Panc1 (cell line): ENCODE data around the gene EBF4.

Experiments used
- SIN3A ChIP-seq: IDR thresholded peaks from 2 replicates; pipeline ENCODE4 v1.6.1; 2012; ENCODE audit warnings: low read depth, mild to moderate bottlenecking, low read length, moderate library complexity, borderline replicate concordance; ENCODE audit not compliant: insufficient read depth
- TF ChIP-seq, protein P1 (sequence below): fragments of 450-650 bp; IDR thresholded peaks from 2 replicates; pipeline ENCODE4 v1.5.1; 2017; ENCODE audit warnings: mild to moderate bottlenecking

DNA sequence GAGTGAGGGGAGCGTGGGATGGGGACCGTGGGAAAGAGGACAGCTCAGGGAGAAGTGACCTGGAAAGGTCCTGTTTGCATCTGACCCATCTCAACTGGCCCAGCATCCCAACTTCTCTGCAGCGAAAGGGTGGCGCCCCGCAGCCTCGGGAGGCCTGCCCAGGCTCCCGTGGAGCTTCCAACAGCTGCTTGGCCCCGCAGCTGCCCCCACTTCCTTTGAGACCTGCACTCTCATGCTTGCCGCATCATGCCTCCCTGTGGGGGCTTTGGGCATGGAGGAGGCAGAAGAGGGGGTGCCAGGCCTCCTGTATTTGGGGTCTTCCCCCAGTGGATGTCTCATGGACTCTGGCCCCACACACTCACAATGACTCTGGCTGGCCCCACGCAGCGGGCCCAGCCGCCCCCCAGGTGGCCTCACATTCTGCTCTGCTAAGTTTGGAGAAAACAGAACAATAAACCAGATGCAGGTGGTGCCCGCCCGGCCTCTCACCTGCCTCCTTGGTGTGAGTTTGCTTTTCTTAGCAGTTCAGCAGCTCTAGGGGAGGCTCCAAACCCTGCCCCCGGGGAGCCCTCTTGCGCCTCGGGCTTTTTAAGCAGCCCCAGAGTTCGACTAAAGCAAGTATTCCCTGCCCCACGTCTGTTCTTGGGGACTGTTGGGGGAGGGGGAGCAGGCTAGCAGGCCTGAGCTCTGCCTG, 67.2 kb downstream of the EBF4 start:
- TF ChIP-seq, protein P1, sequence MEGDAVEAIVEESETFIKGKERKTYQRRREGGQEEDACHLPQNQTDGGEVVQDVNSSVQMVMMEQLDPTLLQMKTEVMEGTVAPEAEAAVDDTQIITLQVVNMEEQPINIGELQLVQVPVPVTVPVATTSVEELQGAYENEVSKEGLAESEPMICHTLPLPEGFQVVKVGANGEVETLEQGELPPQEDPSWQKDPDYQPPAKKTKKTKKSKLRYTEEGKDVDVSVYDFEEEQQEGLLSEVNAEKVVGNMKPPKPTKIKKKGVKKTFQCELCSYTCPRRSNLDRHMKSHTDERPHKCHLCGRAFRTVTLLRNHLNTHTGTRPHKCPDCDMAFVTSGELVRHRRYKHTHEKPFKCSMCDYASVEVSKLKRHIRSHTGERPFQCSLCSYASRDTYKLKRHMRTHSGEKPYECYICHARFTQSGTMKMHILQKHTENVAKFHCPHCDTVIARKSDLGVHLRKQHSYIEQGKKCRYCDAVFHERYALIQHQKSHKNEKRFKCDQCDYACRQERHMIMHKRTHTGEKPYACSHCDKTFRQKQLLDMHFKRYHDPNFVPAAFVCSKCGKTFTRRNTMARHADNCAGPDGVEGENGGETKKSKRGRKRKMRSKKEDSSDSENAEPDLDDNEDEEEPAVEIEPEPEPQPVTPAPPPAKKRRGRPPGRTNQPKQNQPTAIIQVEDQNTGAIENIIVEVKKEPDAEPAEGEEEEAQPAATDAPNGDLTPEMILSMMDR = no peak
- TF ChIP-seq SIN3A = no peak
